HG02973 (cell line): ENCODE data around the gene CEP170B.
"Not testable (repeated sequence)": the region's sequence is repeated elsewhere in the genome, so short reads cannot be mapped to it uniquely, and the experiment has no call there.

Experiments
- ATAC-seq: cut with Tn5 transposase; IDR thresholded peaks from one replicate; pipeline ENCODE4 v1.9.1; 2021; ENCODE audit warnings: moderate library complexity; ENCODE audit not compliant: unreplicated experiment

CEP170B gene

DNA sequence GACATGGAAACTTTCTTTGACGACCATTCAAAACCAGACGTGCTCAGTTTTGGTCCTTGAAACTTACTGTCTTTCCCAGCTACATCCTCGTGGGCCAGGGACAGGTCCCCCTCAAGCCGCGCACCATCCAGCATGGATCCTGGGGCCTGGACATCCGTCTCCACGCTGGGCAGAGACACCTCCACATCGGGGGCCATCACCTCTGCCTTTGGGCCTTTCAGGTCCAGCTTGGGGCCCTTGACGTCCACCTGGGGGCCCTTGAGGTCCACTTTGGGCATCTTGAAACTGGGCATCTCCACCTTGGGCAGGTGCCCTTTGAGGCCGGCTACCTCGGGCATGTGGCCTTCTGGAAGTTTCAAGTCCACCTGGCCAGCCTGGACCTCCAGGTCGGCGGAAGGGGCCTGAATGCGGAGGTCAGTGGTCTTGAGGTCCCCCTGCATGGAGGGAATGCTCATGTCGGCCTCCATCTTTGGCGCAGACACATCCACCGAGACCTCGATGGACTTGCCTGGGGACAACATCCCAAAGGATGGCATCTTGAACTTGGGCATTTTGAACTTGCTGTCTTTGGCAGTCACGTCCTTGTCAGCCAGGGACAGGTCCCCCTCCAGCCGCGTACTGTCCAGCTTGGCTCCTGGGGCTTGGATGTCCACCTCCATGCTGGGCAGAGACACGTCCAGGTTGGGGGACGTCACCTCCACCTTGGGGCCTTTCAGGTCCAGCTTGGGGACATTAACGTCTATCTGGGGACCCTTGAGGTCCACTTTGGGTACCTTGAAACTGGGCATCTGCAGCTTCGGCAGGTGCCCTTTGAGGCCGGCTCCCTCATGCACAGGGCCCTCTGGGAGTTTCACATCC lies 76.7 kb downstream of the CEP170B start:
- ATAC-seq, result no peak

DNA sequence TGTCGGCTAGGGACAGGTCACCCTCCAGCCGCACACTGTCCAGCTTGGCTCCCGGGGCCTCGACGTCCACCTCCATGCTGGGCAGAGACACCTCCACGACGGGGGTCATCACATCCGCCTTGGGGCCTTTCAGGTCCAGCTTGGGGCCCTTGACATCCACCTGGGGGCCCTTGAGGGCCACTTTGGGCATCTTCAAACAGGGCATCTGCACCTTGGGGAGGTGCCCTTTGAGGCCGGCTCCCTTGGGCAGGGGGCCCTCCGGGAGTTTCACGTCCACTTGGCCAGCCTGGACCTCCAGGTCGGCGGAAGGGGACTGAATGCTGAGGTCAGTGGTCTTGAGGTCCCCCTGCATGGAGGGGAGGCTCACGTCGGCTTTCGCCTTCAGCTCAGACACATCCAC lies 77.5 kb downstream of the CEP170B start:
- ATAC-seq, result no peak

DNA sequence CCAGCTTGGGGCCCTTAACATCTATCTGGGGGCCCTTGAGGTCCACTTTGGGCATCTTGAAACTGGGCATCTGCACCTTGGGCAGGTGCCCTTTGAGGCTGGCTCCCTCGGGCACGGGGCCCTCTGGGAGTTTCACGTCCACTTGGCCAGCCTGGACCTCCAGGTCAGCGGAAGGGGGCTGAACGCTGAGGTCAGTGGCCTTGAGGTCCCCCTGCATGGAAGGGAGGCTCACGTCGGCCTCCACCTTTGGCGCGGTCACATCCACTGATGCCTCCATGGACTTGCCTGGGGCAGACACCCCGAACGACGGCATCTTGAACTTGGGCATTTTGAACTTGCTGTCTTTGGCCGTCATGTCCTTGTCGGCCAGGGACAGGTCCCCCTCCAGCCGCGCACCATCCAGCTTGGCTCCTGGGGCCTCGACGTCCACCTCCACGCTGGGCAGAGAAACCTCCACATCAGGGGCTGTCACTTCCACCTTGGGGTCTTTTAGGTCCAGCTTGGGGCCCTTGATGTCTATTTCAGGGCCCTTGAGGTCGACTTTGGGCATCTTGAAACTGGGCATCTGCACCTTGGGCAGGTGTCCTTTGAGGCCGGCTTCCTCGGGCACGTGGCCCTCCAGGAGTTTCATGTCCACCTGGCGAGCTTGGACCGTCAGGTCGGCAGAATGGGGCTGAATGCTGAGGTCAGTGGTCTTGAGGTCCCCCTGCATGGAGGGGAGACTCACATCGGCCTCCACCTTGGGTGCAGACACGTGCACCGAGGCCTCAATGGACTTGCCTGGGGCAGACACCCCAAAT lies 78.3 kb downstream of the CEP170B start:
- ATAC-seq, result not testable (repeated sequence)

DNA sequence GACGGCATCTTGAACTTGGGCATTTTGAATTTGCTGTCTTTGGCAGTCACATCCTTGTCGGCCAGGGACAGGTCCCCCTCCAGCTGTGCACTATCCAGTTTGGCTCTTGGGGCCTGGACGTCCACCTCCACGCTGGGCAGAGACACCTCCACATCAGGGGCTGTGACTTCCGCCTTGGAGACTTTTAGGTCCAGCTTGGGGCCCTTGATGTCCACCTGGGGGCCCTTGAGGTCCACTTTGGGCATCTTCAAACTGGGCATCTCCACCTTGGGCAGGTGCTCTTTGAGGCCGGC lies 78.9 kb downstream of the CEP170B start:
- ATAC-seq, result not testable (repeated sequence)

DNA sequence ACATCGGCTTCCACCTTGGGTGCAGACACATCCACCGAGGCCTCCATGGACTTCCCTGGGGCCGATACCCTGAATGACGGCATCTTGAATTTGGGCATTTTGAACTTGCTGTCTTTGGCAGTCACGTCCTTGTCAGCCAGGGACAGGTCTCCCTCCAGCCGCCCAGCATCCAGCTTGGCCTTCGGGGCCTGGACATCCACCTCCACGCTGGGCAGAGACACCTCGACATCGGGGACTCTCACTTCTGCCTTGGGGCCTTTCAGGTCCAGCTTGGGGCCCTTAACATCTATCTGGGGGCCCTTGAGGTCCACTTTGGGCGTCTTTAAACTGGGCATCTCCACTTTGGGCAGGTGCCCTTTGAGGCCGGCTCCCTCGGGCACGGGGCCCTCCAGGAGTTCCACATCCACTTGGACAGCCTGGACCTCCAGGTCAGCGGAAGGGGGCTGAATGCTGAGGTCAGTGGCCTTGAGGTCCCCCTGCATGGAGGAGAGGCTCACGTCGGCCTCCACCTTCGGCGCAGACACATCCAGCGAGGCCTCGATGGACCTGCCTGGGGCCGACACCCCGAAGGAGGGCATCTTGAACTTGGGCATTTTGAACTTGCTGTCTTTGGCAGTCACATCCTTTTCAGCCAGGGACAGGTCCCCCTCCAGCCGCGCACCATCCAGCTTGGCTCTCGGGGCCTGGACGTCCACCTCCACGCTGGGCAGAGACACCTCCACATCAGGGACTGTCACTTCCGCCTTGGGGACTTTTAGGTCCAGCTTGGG lies 79.6 kb downstream of the CEP170B start:
- not testable (repeated sequence) for ATAC-seq

DNA sequence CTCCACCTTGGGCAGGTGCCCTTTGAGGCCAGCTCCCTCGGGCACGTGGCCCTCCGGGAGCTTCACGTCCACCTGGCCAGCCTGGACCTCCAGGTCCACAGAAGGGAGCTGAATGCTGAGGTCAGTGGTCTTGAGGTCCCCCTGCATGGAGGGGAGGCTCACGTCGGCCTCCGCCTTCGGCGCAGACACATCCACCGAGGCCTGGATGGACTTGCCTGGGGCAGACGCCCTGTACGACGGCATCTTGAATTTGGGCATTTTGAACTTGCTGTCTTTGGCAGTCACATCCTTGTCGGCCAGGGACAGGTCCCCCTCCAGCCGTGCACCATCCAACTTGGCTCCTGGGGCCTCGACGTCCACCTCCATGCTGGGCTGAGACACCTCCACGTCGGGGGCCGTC lies 80.2 kb downstream of the CEP170B start:
- not testable (repeated sequence) for ATAC-seq
